PC-3 (cell line): Measurements from ENCODE around the gene MAP3K9.
"Not testable (repeated sequence)": the region's sequence is repeated elsewhere in the genome, so short reads cannot be mapped to it uniquely, and the experiment has no call there.

Experiments
- CTCF ChIP-seq: fragments of 300-600 bp; sonication (generic); conservative IDR thresholded peaks from 2 replicates; pipeline ENCODE4 v1.5.1; 2017; ENCODE audit warnings: antibody characterized with exemption, low read depth, mild to moderate bottlenecking, low read length
- EZH2 ChIP-seq: fragments of 300-600 bp; sonication (generic); IDR thresholded peaks from one replicate; pipeline ENCODE4 v1.6.1; 2017; ENCODE audit warnings: antibody characterized with exemption, mild to moderate bottlenecking, low read length; ENCODE audit not compliant: unreplicated experiment
- EZH2phosphoT487 ChIP-seq: fragments of 300-600 bp; sonication (generic); IDR thresholded peaks from 2 replicates; pipeline ENCODE4 v1.6.1; 2018; ENCODE audit warnings: mild to moderate bottlenecking, antibody characterized with exemption, low read length, borderline replicate concordance

GRCh38 chr14:70853658-70854057 is 44.3 kb upstream of the MAP3K9 start:
- TF ChIP-seq CTCF, EZH2, EZH2phosphoT487: not testable (repeated sequence)
